HepG2 (cell line): ENCODE measurements around the gene SERTAD2. TPM values are rescaled to one million over a fixed set of nuclear protein-coding genes. Genes with fewer than 3 reads are reported as not detected.

Experiments used
- CBFB ChIP-seq: sonication (generic); formaldehyde crosslinking; IDR thresholded peaks from 2 replicates; pipeline ENCODE4 v1.4.0; 2020; ENCODE audit warnings: missing genetic modification reagents
- FOXC1 ChIP-seq: sonication (generic); formaldehyde crosslinking; IDR thresholded peaks from 2 replicates; pipeline ENCODE4 v1.8.0; 2022; ENCODE audit warnings: mild to moderate bottlenecking, missing genetic modification reagents, borderline replicate concordance
- GABPA ChIP-seq, 2 experiments: IDR thresholded peaks; 2 replicates each; pipeline ENCODE4 v1.6.1; 2011 to 2016; ENCODE audit warnings: low read depth in 2 of 2, low read length in 1 of 2, missing biosample characterization in 1 of 2, missing genetic modification characterization in 1 of 2
- ISX ChIP-seq: sonication (generic); formaldehyde crosslinking; conservative IDR thresholded peaks from 2 replicates; pipeline ENCODE4 v1.5.0; 2020; ENCODE audit warnings: missing genetic modification reagents
- KLF11 ChIP-seq: IDR thresholded peaks from 2 replicates; pipeline ENCODE4 v1.6.1; 2016; ENCODE audit warnings: missing compliant biosample characterization
- MED1 ChIP-seq: sonication (generic); formaldehyde crosslinking; IDR thresholded peaks from 2 replicates; pipeline ENCODE4 v1.4.0; 2020; ENCODE audit warnings: missing genetic modification reagents
- MLXIP ChIP-seq: sonication (generic); formaldehyde crosslinking; IDR thresholded peaks from 2 replicates; pipeline ENCODE4 v1.9.0; 2021; ENCODE audit warnings: missing genetic modification reagents, borderline replicate concordance
- NFRKB ChIP-seq: fragments of 450-650 bp; IDR thresholded peaks from 2 replicates; pipeline ENCODE4 v1.6.1; 2017
- RXRA ChIP-seq: sonication (generic); formaldehyde crosslinking; IDR thresholded peaks from 2 replicates; pipeline ENCODE4 v1.5.1; 2020; ENCODE audit warnings: missing genetic modification reagents
- TBL1XR1 ChIP-seq: fragments of 150-350 bp; IDR thresholded peaks from 2 replicates; pipeline ENCODE4 v1.6.1; 2014; ENCODE audit warnings: borderline replicate concordance, low read length; ENCODE audit not compliant: partially characterized antibody
- TBX2 ChIP-seq: sonication (generic); formaldehyde crosslinking; IDR thresholded peaks from 2 replicates; pipeline ENCODE4 v1.5.0; 2020; ENCODE audit warnings: missing genetic modification reagents, mild to moderate bottlenecking, borderline replicate concordance
- ZBTB21 ChIP-seq: sonication (generic); formaldehyde crosslinking; IDR thresholded peaks from 2 replicates; pipeline ENCODE4 v1.4.0; 2020; ENCODE audit warnings: missing genetic modification reagents
- ZBTB25 ChIP-seq: IDR thresholded peaks from 2 replicates; pipeline ENCODE4 v1.6.1; 2018; ENCODE audit warnings: missing genetic modification reagents
- ZNF224 ChIP-seq: sonication (generic); formaldehyde crosslinking; IDR thresholded peaks from 2 replicates; pipeline ENCODE4 v1.5.0; 2020; ENCODE audit warnings: mild to moderate bottlenecking, missing genetic modification reagents
- ZNF235 ChIP-seq: sonication (generic); formaldehyde crosslinking; IDR thresholded peaks from 2 replicates; pipeline ENCODE4 v1.8.1; 2023; ENCODE audit warnings: mild to moderate bottlenecking, missing genetic modification reagents, borderline replicate concordance
- ZNF557 ChIP-seq: sonication (generic); formaldehyde crosslinking; IDR thresholded peaks from 2 replicates; pipeline ENCODE4 v1.4.0; 2020; ENCODE audit warnings: missing genetic modification reagents
- ZNF660 ChIP-seq: sonication (generic); formaldehyde crosslinking; IDR thresholded peaks from 2 replicates; pipeline ENCODE4 v1.5.1; 2020; ENCODE audit warnings: mild to moderate bottlenecking, low read depth, missing genetic modification reagents, borderline replicate concordance
- ZNF672 ChIP-seq: sonication (generic); formaldehyde crosslinking; IDR thresholded peaks from 2 replicates; pipeline ENCODE4 v1.8.1; 2022; ENCODE audit warnings: missing genetic modification reagents
- polyA plus RNA-seq, 8 experiments: library from polyadenylated mRNA; depleted of rRNA in 3 of 8; stranded (reverse) in 7 of 8; unstranded in 1 of 8; fragments of >200 nt; fragmentation: Illumina TruSeq in 4 of 8; extraction: Trizol in 4 of 8; gene quantifications; 2 replicates each; pipeline versions ENCODE4 v1.2.1 to v1.2.3, GENCODE V29; 2011 to 2016; ENCODE audit warnings: low read depth in 4 of 8, missing spikeins in 1 of 8, mixed read lengths in 1 of 8; ENCODE audit not compliant: insufficient read depth in 1 of 8
- total RNA-seq, 5 experiments: library from RNA; depleted of rRNA; stranded (reverse); fragments of >200 nt; fragmentation: Illumina TruSeq; extraction: Trizol; gene quantifications; 2 replicates each; pipeline ENCODE4 v1.2.3, GENCODE V29; 2016; ENCODE audit warnings: low read depth in 1 of 5
- TF ChIP-seq, protein P1 (sequence below): sonication (generic); formaldehyde crosslinking; conservative IDR thresholded peaks from 2 replicates; pipeline ENCODE4 v1.8.0; 2022; ENCODE audit warnings: low read depth, missing genetic modification reagents
- TF ChIP-seq, protein P2 (sequence below): sonication (generic); formaldehyde crosslinking; IDR thresholded peaks from 2 replicates; pipeline ENCODE4 v1.8.1; 2022; ENCODE audit warnings: mild to moderate bottlenecking, missing genetic modification reagents
- TF ChIP-seq, protein P3 (sequence below): sonication (generic); formaldehyde crosslinking; IDR thresholded peaks from 2 replicates; pipeline ENCODE4 v1.5.0; 2020; ENCODE audit warnings: missing genetic modification reagents, mild to moderate bottlenecking, borderline replicate concordance

The SERTAD2 gene
- total and polyA plus RNA-seq, 2 of the 13 experiments (the other 11 are each of a cell fraction or from before 2014, with no cell fraction given) = 6.7 to 22.6 TPM

GRCh38 chr2:64646007-64646880, 7.5 kb downstream of the SERTAD2 start (continued):
- TF ChIP-seq ZBTB21 = no peak
- TF ChIP-seq MLXIP (CRISPR knock-in tag) = no peak
- TF ChIP-seq NFRKB = no peak
- no peak for TF ChIP-seq ZNF557 (CRISPR knock-in tag)
- peak; percentile 62 for TF ChIP-seq MED1 (CRISPR knock-in tag)
- no peak for TF ChIP-seq RXRA (CRISPR knock-in tag)
- no peak for TF ChIP-seq ZNF672 (CRISPR knock-in tag)
- TF ChIP-seq, protein P1, sequence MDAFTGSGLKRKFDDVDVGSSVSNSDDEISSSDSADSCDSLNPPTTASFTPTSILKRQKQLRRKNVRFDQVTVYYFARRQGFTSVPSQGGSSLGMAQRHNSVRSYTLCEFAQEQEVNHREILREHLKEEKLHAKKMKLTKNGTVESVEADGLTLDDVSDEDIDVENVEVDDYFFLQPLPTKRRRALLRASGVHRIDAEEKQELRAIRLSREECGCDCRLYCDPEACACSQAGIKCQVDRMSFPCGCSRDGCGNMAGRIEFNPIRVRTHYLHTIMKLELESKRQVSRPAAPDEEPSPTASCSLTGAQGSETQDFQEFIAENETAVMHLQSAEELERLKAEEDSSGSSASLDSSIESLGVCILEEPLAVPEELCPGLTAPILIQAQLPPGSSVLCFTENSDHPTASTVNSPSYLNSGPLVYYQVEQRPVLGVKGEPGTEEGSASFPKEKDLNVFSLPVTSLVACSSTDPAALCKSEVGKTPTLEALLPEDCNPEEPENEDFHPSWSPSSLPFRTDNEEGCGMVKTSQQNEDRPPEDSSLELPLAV = no peak
- no peak for TF ChIP-seq TBX2 (CRISPR knock-in tag)
- peak; percentile 10; the same call in 1 of the 2 replicates for TF ChIP-seq ZBTB25
- TF ChIP-seq ZNF660 (CRISPR knock-in tag) = no peak
- TF ChIP-seq, protein P2, sequence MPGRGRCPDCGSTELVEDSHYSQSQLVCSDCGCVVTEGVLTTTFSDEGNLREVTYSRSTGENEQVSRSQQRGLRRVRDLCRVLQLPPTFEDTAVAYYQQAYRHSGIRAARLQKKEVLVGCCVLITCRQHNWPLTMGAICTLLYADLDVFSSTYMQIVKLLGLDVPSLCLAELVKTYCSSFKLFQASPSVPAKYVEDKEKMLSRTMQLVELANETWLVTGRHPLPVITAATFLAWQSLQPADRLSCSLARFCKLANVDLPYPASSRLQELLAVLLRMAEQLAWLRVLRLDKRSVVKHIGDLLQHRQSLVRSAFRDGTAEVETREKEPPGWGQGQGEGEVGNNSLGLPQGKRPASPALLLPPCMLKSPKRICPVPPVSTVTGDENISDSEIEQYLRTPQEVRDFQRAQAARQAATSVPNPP (CRISPR knock-in tag) = no peak
- TF ChIP-seq ISX (CRISPR knock-in tag) = no peak
- TF ChIP-seq GABPA (IDR thresholded peaks at IDR 0.05; ENCODE audit: low read depth, low read length) = no peak
- no peak for TF ChIP-seq GABPA (CRISPR knock-in tag; IDR thresholded peaks at IDR 0.05; ENCODE audit: low read depth)
- TF ChIP-seq ZNF235 = no peak
- TF ChIP-seq ZNF224 (CRISPR knock-in tag) = no peak
- TF ChIP-seq FOXC1 (CRISPR knock-in tag) = no peak
- no peak for TF ChIP-seq KLF11
- TF ChIP-seq, protein P3, sequence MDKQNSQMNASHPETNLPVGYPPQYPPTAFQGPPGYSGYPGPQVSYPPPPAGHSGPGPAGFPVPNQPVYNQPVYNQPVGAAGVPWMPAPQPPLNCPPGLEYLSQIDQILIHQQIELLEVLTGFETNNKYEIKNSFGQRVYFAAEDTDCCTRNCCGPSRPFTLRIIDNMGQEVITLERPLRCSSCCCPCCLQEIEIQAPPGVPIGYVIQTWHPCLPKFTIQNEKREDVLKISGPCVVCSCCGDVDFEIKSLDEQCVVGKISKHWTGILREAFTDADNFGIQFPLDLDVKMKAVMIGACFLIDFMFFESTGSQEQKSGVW (CRISPR knock-in tag) = no peak
- no peak for TF ChIP-seq TBL1XR1
- TF ChIP-seq CBFB (CRISPR knock-in tag) = no peak
